ENCODE data around the gene GLI3.

The GLI3 gene

GRCh38 chr7:42099470-42100155 lies 137.4 kb downstream of the GLI3 start:
- no peak for DNase-seq

- DNase-seq: no peak
Observed at GRCh38 chr7:42099066-42099465, 137.9 kb downstream of the GLI3 start.

DNA sequence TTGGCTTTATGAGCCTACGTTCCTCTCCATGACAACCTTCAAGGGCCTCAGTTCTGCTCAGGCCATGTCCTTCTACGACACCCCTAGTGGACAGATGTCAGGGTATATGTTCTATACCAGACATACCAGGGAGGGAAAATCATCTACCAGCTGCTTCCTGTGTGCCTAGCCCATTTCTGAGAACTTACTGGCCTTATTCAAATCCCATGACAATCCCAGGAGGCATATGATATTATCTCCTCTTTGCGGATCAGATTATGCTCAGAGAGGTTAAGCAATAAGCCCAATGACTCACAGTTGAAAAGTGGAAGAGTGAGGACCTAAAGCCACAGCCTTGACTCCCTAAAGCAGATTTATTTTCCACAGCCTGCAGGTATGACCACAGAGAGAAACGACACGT lies 139.3 kb downstream of the GLI3 start:
- no peak for DNase-seq

- DNase-seq: no peak
Observed at GRCh38 chr7:42096681-42097561, 140.1 kb downstream of the GLI3 start.

DNA sequence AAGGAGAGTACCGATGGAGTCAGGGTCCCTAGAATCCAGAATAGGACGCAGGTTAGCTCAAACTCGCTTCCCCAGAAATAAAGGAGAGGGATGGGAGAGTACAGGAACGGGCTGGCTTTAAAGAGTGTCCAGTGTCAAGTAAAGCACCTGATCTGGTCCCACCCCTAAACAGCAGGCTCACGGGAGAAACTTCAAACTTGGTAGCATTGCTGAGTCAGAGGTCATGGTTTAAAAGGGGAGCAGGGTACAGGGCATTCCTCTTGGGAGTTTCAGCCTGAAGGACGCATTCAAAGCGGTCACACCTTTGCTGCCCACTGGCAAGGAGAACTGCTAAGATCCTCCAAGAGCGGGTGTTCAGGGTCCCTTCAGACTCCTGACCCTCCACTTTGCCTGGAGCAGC lies 140.7 kb downstream of the GLI3 start:
- DNase-seq: no peak

GRCh38 chr7:42095791-42096190 lies 141.2 kb downstream of the GLI3 start:
- DNase-seq: no peak

DNA sequence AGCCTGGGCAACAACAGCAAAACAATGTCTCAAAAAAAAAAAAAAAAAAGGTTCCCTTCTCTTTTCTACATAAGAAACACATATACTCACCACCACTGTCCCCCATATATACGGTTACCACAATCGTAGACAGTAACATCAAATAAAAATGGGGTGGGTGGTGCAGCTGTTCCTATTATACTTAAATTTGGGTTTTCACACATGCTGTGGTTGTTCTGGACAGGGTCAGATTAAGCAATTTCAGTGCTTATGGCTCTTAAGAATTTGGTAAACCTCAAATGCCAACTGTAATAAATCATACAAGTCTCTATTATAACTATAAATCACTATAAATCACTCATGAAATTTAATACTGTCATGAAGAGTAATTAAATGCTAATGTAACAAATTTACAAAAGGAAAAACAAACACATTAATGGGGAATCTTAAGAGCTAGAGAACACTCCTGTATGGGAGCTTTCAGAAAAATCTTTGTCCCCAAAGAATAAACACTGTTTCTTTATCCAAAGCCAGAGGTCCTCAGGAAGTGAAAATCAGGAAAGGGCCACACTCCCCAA lies 143.6 kb downstream of the GLI3 start:
- DNase-seq: no peak

DNA sequence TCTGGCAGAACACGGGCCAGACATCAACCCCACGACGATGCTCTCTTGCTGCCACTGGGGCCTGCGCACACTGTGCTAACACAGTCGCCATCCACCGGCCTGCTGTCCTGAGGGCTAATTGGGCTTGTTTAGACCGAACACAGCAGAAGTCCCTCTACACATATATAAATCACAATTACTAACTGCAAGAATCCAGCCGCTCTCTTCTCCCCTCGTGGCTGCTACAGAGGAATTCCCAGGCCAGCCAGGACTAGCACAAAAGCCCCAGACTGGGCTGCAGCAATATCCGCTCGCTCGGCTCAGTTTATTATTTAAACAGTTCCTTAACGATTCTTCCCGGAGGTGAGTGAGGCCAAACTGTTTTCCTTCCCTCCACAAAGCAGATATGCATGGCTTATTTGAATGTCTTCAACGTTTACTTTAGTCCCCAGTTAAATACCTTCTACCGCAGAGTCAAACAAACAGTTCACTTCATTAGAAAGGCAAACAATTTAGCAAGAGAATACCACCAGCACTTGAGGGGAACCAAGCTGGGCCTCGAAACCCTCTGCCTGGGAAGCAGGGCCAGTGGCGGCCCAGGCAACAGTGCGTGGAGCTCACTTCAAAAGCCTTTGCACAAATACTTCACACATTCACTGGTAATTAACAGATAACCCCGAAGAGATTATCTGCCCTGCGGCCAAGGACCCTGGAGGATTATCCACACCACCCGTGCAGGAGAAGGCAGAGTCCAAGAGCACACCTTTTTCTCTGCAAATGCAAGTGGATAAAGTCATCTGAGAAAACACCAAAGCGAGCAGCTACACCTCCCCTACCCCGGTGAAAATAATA lies 145.3 kb downstream of the GLI3 start:
- DNase-seq: no peak

DNA sequence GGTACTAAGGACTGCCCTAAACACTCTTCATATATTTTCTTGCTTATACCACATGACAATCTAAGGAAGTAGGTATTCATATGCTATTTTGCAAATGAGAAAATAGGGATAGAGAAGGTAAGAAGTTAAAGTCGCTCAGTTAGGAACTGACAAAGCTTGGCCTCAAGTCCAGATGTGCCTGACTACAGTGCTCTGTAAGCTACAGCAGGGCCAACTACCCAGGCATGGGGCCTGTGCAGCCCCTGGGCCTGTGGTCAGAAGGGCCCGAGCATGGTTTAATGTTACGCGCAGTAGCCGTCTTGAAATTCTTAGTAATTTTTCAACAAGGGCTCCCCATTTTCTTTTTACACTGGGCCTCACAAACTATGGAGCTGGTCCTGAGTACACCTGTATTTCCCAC lies 146.2 kb downstream of the GLI3 start:
- no peak for DNase-seq

DNA sequence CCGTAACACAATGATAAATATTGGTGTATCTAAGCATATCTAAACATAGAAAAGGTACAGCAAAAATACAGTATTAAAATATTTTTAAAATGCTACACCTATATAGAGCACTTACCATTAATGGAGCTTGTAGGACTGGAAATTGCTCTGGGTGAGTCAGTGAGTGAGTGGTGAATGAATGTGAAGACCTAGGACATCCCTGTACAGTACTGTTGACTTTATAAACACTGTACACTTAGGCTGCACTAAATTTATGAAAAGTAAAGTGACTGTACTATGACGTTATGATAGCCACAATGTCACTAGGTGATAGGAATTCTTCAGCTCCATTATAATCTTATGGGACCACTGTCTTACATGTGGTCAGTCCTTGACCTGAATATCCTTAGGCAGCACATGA lies 147.0 kb downstream of the GLI3 start:
- no peak for DNase-seq

DNA sequence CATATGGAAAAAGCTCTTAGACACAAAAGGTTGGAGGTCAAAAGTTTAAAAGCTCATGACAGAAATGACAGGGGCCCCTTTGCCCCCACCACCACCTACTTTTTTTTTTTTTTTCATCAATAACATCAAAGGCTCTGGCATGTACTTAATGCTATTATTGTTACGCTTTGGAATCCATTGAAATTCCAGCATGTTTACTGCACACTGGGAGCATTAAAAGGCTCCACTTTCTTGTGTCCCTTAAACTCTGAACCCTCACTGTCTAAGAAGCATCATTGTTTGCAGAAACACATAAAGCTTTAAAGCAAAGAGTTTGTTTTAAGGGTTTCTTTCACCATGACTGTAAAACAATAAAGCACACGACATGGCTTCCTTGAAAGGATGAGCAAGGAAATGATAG lies 149.4 kb downstream of the GLI3 start:
- no peak for DNase-seq

- no peak for DNase-seq
Observed at GRCh38 chr7:42085531-42085930, 151.5 kb downstream of the GLI3 start.

- DNase-seq: no peak
Observed at GRCh38 chr7:42084263-42084662, 152.7 kb downstream of the GLI3 start.

- DNase-seq: no peak
Observed at GRCh38 chr7:42083284-42083683, 153.7 kb downstream of the GLI3 start.

GRCh38 chr7:42082144-42082543 lies 154.9 kb downstream of the GLI3 start:
- DNase-seq: no peak

DNA sequence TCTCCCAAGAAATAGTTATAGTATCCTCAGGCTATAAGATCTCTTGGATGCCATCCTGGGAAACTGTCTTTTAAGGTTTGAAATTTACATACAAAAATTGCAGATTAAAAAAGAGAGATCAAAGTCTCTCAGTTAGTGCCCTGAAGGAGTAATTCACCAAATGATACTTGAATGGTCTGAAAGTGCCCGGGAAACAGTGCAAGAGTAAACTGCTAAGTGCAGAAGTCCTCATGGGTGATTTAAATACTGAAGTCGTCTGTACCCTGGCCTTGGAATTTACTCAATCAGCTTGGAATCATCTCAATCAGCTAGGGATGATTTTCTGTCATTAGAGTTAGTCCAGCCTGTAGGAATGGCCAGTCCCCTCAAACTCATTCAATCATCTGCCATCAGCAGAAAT lies 155.3 kb downstream of the GLI3 start:
- DNase-seq: no peak

GRCh38 chr7:42080841-42081586 lies 156.0 kb downstream of the GLI3 start:
- no peak for DNase-seq

GRCh38 chr7:42077271-42078135 lies 159.5 kb downstream of the GLI3 start:
- DNase-seq: no peak

GRCh38 chr7:42076870-42077269 lies 160.1 kb downstream of the GLI3 start:
- no peak for DNase-seq

DNA sequence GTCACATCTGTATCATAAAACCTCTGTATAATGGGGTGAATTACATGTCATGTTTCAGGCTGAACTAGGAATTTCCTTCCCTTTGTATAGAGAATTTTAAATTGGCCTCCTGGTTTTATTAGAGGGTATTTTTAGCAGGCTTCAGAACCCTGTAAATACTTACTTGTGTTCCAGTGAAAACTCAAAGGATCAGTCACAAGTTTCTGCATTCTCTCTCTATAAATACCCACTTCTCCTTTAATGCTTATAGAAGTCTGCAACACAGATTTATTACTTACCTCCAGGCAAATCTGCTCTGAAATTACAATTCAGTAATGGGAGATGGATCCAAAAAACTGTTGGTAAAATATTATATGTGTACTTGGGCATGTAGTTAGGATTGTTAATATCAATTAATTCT lies 161.6 kb downstream of the GLI3 start:
- DNase-seq: no peak

- DNase-seq: no peak
Observed at GRCh38 chr7:42074076-42074475, 162.9 kb downstream of the GLI3 start.

All from cortex of kidney (tissue), 1 donor.